K562 (cell line): Measurements from ENCODE around the gene HSDL2. TPM values are rescaled to one million over a fixed set of nuclear protein-coding genes. Genes with fewer than 3 reads are reported as not detected.

Source experiments
- BRF1 ChIP-seq: IDR thresholded peaks from 3 replicates; pipeline ENCODE4 v1.6.1; 2011; ENCODE audit warnings: borderline replicate concordance, mild to moderate bottlenecking; ENCODE audit not compliant: insufficient read length; ENCODE audit errors: extremely low read depth
- CCNT2 ChIP-seq: IDR thresholded peaks from 2 replicates; pipeline ENCODE4 v1.6.1; 2011; ENCODE audit warnings: borderline replicate concordance, low read depth, mild to moderate bottlenecking, moderate library complexity, mixed read lengths, low read length; ENCODE audit not compliant: insufficient read length; ENCODE audit errors: extremely low read depth
- CHCHD3 ChIP-seq: fragments of 250-450 bp; sonication (Bioruptor Pico); IDR thresholded peaks from 2 replicates; pipeline ENCODE4 v2.1.2; 2022; ENCODE audit warnings: mild to moderate bottlenecking
- CUX1 ChIP-seq: fragments of 200-800 bp; sonication (Bioruptor generic); IDR thresholded peaks from 2 replicates; pipeline ENCODE4 v1.6.1; 2016; ENCODE audit warnings: missing genetic modification characterization, missing compliant biosample characterization
- EHMT2 ChIP-seq: fragments of 450-650 bp; IDR thresholded peaks from 2 replicates; pipeline ENCODE4 v1.6.1; 2018; ENCODE audit warnings: antibody characterized with exemption
- ELF4 ChIP-seq: fragments of 450-650 bp; formaldehyde crosslinking; IDR thresholded peaks from 2 replicates; pipeline ENCODE4 v1.4.0; 2022; ENCODE audit warnings: missing genetic modification characterization
- GATAD2B ChIP-seq: fragments of 450-650 bp; IDR thresholded peaks from 2 replicates; pipeline ENCODE4 v1.6.1; 2017; ENCODE audit warnings: mild to moderate bottlenecking, borderline replicate concordance
- HMG20B ChIP-seq: fragments of 250-450 bp; sonication (Bioruptor Pico); IDR thresholded peaks from 2 replicates; pipeline ENCODE4 v1.5.0; 2021; ENCODE audit warnings: mild to moderate bottlenecking
- MTA3 ChIP-seq: fragments of 450-650 bp; formaldehyde crosslinking; IDR thresholded peaks from 2 replicates; pipeline ENCODE4 v1.6.1; 2017; ENCODE audit warnings: mild to moderate bottlenecking, borderline replicate concordance
- MYNN ChIP-seq, 2 experiments: sonication (generic); formaldehyde crosslinking in 1 of 2; IDR thresholded peaks; 2 replicates each; pipeline versions ENCODE4 v1.5.0 to v1.6.1; 2016 to 2020; ENCODE audit warnings: antibody characterized with exemption in 1 of 2, missing genetic modification reagents in 1 of 2
- NONO ChIP-seq, 2 experiments: fragments of 200-400 bp in 1 of 2; fragments of 450-650 bp in 1 of 2; formaldehyde crosslinking in 1 of 2; IDR thresholded peaks; 2 replicates each; pipeline ENCODE4 v1.6.1; 2017; ENCODE audit warnings: low read depth in 2 of 2, mild to moderate bottlenecking in 2 of 2, moderate library complexity in 2 of 2, low read length in 1 of 2
- RB1 ChIP-seq: fragments of 450-650 bp; IDR thresholded peaks from 2 replicates; pipeline ENCODE4 v1.6.1; 2017; ENCODE audit warnings: low read depth, mild to moderate bottlenecking
- RBM14 ChIP-seq: fragments of 200-400 bp; formaldehyde crosslinking; IDR thresholded peaks from 2 replicates; pipeline ENCODE4 v1.6.1; 2018; ENCODE audit warnings: low read depth, mild to moderate bottlenecking, low read length, moderate library complexity, borderline replicate concordance; ENCODE audit not compliant: insufficient read depth
- RBM17 ChIP-seq: fragments of 200-400 bp; formaldehyde crosslinking; IDR thresholded peaks from 2 replicates; pipeline ENCODE4 v1.6.1; 2017; ENCODE audit warnings: low read depth, mild to moderate bottlenecking, low read length, borderline replicate concordance
- SLC30A9 ChIP-seq: fragments of 250-450 bp; sonication (Bioruptor Pico); IDR thresholded peaks from 2 replicates; pipeline ENCODE4 v1.8.0; 2022; ENCODE audit warnings: mild to moderate bottlenecking, moderate library complexity
- SMARCC2 ChIP-seq: fragments of 450-650 bp; IDR thresholded peaks from 2 replicates; pipeline ENCODE4 v1.6.1; 2017; ENCODE audit warnings: antibody characterized with exemption, moderate library complexity, mild to moderate bottlenecking, low read depth
- SMARCE1 ChIP-seq: fragments of 450-650 bp; IDR thresholded peaks from 2 replicates; pipeline ENCODE4 v1.7.1; 2016; ENCODE audit warnings: mild to moderate bottlenecking
- XRCC3 ChIP-seq: fragments of 450-650 bp; IDR thresholded peaks from 2 replicates; pipeline ENCODE4 v1.6.1; 2017; ENCODE audit warnings: mild to moderate bottlenecking, moderate library complexity
- ZEB2 ChIP-seq: fragments of 450-650 bp; IDR thresholded peaks from 2 replicates; pipeline ENCODE4 v1.6.1; 2016
- ZFPM2 ChIP-seq: fragments of 250-450 bp; sonication (Bioruptor Pico); IDR thresholded peaks from 2 replicates; pipeline ENCODE4 v1.5.1; 2022; ENCODE audit warnings: mild to moderate bottlenecking
- ZNF184 ChIP-seq: sonication (generic); formaldehyde crosslinking; IDR thresholded peaks from 2 replicates; pipeline ENCODE4 v1.5.0; 2020; ENCODE audit warnings: missing genetic modification reagents
- ZNF561 ChIP-seq: fragments of 450-650 bp; formaldehyde crosslinking; conservative IDR thresholded peaks from 2 replicates; pipeline ENCODE4 v1.4.0; 2020; ENCODE audit warnings: mild to moderate bottlenecking, moderate library complexity
- ZNF740 ChIP-seq, 3 experiments: fragments of 200-800 bp in 1 of 3; sonication (Bioruptor generic) in 1 of 3; sonication (generic) in 1 of 3; formaldehyde crosslinking in 1 of 3; IDR thresholded peaks; 2 replicates each; pipeline versions ENCODE4 v1.6.1 to v1.8.0; 2016 to 2022; ENCODE audit warnings: mild to moderate bottlenecking in 2 of 3, missing compliant biosample characterization in 2 of 3, missing genetic modification characterization in 2 of 3, missing genetic modification reagents in 1 of 3
- polyA plus RNA-seq, 8 experiments: library from polyadenylated mRNA; depleted of rRNA in 4 of 8; stranded (reverse) in 5 of 8; unstranded in 3 of 8; fragments of >200 nt; fragmentation: Nextera tagmentation in 2 of 8; fragmentation: Illumina TruSeq in 1 of 8; extraction: Ambion mirVana in 2 of 8; extraction: Trizol in 1 of 8; gene quantifications; 2 replicates each; pipeline versions ENCODE4 v1.2.1 to v1.2.3, GENCODE V29; 2011 to 2014; ENCODE audit warnings: inconsistent platforms in 1 of 8, missing spikeins in 1 of 8
- total RNA-seq, 7 experiments: library from RNA; depleted of rRNA in 6 of 7; stranded (reverse); fragments of >200 nt in 6 of 7; fragmentation: Illumina TruSeq in 2 of 7; extraction: Trizol in 2 of 7; gene quantifications; 2 replicates each; pipeline versions ENCODE4 v1.2.1 to v1.2.3, GENCODE V29; 2011 to 2021; ENCODE audit warnings: low replicate concordance in 1 of 7

Gene HSDL2
- total and polyA plus RNA-seq, 9 of the 15 experiments (the other 6 are each of a cell fraction or from before 2014, with no cell fraction given): 22.8 to 74.1 (median 35.6) TPM

- TF ChIP-seq RBM14 (no peak), CUX1 (0 out of 2 replicates have a peak, but pooled peaks have one; percentile 58), GATAD2B (peak; percentile 27; the same call in 1 of the 2 replicates), ELF4 (CRISPR knock-in tag) (no peak), CHCHD3 (CRISPR knock-in tag) (no peak), RB1 (no peak), XRCC3 (no peak), ZNF740 (CRISPR knock-in tag; IDR thresholded peaks at IDR 0.05) (no peak), ZNF740 (tag; IDR thresholded peaks at IDR 0.05) (no peak), SLC30A9 (CRISPR knock-in tag) (no peak), EHMT2 (no peak), MYNN (IDR thresholded peaks at IDR 0.05) (no peak), MYNN (CRISPR knock-in tag; IDR thresholded peaks at IDR 0.05) (no peak), ZNF561 (no peak), SMARCC2 (peak; percentile 80), MTA3 (no peak), ZFPM2 (CRISPR knock-in tag) (no peak), SMARCE1 (peak; percentile 92), HMG20B (CRISPR knock-in tag) (no peak), ZEB2 (peak; percentile 73), RBM17 (no peak), BRF1 (no peak), CCNT2 (no peak), NONO (IDR thresholded peaks at IDR 0.05; ENCODE audit: low read depth in 2 of 2, low read length in 1 of 2) (no peak), ZNF184 (CRISPR knock-in tag) (no peak)
These were observed 109.2 kb downstream of the HSDL2 start (continued) for GRCh38 chr9:112489039-112489546.
